Vagina (tissue), 2 donors: ENCODE measurements around the gene KCNG2.

Source experiments
- CTCF ChIP-seq, 3 experiments: fragments of 450-650 bp in 2 of 3; fragments of 200-600 bp in 1 of 3; sonication (generic) in 1 of 3; IDR thresholded peaks; one replicate each; pipeline ENCODE4 v1.5.1; 2017 to 2019; ENCODE audit warnings: antibody characterized with exemption in 3 of 3, mild to moderate bottlenecking in 2 of 3, moderate library complexity in 2 of 3
- POLR2A ChIP-seq, 2 donors: fragments of 450-650 bp; IDR thresholded peaks; one replicate each; pipeline ENCODE4 v1.6.1; 2017; ENCODE audit warnings: antibody characterized with exemption in 2 of 2, mild to moderate bottlenecking in 2 of 2, moderate library complexity in 2 of 2

- TF ChIP-seq CTCF (IDR thresholded peaks at IDR 0.05) (no peak), POLR2A (IDR thresholded peaks at IDR 0.05) (no peak)
These were observed 84.9 kb downstream of the KCNG2 start for GRCh38 chr18:79882522-79883241.
